Measurements from ENCODE around the gene PDE11A. TPM values are rescaled to one million over a fixed set of nuclear protein-coding genes. Genes with fewer than 3 reads are reported as not detected.
A peak's percentile ranks its signal among the peaks of the same experiment; 100 is the strongest.

The PDE11A gene
- total and polyA plus RNA-seq, 2 of the 13 experiments (the other 11 are each of a cell fraction or from before 2014, with no cell fraction given), result 1.2 to 1.7 TPM

- TF ChIP-seq TRIM22 (IDR thresholded peaks at IDR 0.05) (no peak), LRRFIP1 (CRISPR knock-in tag; conservative IDR thresholded peaks at IDR 0.05) (no peak; the same call in 1 of the 2 replicates), BCL6 (CRISPR knock-in tag; IDR thresholded peaks at IDR 0.05) (peak; percentile 70), ZNF577 (CRISPR knock-in tag; IDR thresholded peaks at IDR 0.05; ENCODE audit: borderline replicate concordance, low read depth) (no peak), ZNF7 (CRISPR knock-in tag; IDR thresholded peaks at IDR 0.05) (peak; percentile 55; the same call in 1 of the 2 replicates), NFE2 (CRISPR knock-in tag; IDR thresholded peaks at IDR 0.05) (peak; percentile 19; the same call in 1 of the 2 replicates), ZNF576 (CRISPR knock-in tag; IDR thresholded peaks at IDR 0.05) (0 out of 2 replicates have a peak, but pooled peaks have one; percentile 13), ZNF3 (CRISPR knock-in tag; IDR thresholded peaks at IDR 0.05) (0 out of 2 replicates have a peak, but pooled peaks have one; percentile 37), NFKB2 (CRISPR knock-in tag; IDR thresholded peaks at IDR 0.05; ENCODE audit: borderline replicate concordance) (peak; percentile 81; the same call in 1 of the 2 replicates), ZNF629 (CRISPR knock-in tag; conservative IDR thresholded peaks at IDR 0.05) (peak; percentile 46; the same call in 1 of the 2 replicates), HBP1 (CRISPR knock-in tag; IDR thresholded peaks at IDR 0.05; ENCODE audit: low read depth) (peak; percentile 81), ZNF44 (CRISPR knock-in tag; IDR thresholded peaks at IDR 0.05) (peak; percentile 100), ZNF251 (CRISPR knock-in tag; IDR thresholded peaks at IDR 0.05) (0 out of 2 replicates have a peak, but pooled peaks have one; percentile 37), ZNF160 (CRISPR knock-in tag; IDR thresholded peaks at IDR 0.05) (no peak), ZXDC (CRISPR knock-in tag; IDR thresholded peaks at IDR 0.05) (peak; percentile 84; the same call in 1 of the 2 replicates), SMAD1 (CRISPR knock-in tag; IDR thresholded peaks at IDR 0.05; ENCODE audit: borderline replicate concordance, low read depth) (peak; percentile 97; the same call in 1 of the 2 replicates), ZNF354B (CRISPR knock-in tag; IDR thresholded peaks at IDR 0.05) (no peak), ZNF713 (CRISPR knock-in tag; IDR thresholded peaks at IDR 0.05) (no peak), RFXAP (CRISPR knock-in tag; IDR thresholded peaks at IDR 0.05; ENCODE audit: borderline replicate concordance) (peak; percentile 95; the same call in 1 of the 2 replicates)
Observed at GRCh38 chr2:178112202-178113152, 39.9 kb upstream of the PDE11A start, which contains the start of gene RBM45 (continued).
